Measurements from ENCODE around the gene SHLD1.

The SHLD1 gene

DNA sequence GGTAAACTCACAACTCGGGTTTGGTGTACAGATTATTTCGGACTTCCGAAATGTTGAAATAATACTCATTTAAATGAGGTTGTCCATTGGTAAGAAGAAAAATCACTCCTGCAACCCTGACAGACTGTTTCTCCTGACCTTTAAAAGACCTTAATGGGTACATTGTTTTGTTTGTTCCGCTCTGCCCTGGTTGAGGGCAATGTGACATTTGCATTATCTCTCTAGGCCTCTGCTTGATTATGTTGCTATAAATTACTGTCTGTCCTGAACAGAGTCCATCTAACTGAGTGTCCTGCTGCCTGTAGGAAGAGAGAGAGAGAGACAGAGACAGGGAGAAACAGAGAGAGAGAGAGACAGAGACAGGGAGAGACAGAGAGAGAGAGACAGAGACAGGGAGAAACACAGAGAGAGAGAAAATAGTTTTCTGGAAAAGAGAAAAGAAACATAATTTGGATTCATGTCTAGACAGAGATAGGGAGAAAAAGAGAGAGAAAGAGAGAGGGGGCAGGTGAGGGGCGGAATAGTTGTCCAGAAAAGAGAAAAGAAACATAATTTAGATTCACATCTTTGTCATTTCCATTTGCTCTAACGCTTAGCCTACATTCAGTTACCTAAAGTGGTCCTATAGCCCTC is 83.2 kb downstream of the SHLD1 start:
- Histone ChIP-seq H3K27me3 (ENCODE audit: low read length) (no peaks in the 10 kb centered on the region), H4K20me1 (ENCODE audit: low read depth, low read length) (no peaks in the 10 kb centered on the region), H3K9me3 (ENCODE audit: insufficient read depth, low read length) (no peaks in the 10 kb centered on the region), H3K9me2 (replicated peaks; ENCODE audit: insufficient read depth, low read length) (no peaks in the 10 kb centered on the region), H3K4me2 (ENCODE audit: low read depth, low read length, poor library complexity, severe bottlenecking) (no peak overlapping the region), H3K27ac (ENCODE audit: low read depth, low read length) (no peak overlapping the region), H3K79me2 (ENCODE audit: insufficient read depth, low read length) (no peaks in the 10 kb centered on the region), H2AFZ (ENCODE audit: low read depth, low read length, severe bottlenecking) (no peak overlapping the region), H3K4me3 (ENCODE audit: insufficient read depth, low read length, poor library complexity, severe bottlenecking) (no peak overlapping the region), H3F3A (ENCODE audit: insufficient read depth) (no peaks in the 10 kb centered on the region), H3K9ac (ENCODE audit: low read length) (no peak overlapping the region), H3K36me3 (ENCODE audit: low read length) (no peaks in the 10 kb centered on the region; the same call in 1 of the 2 replicates)
- TF ChIP-seq, protein P1, sequence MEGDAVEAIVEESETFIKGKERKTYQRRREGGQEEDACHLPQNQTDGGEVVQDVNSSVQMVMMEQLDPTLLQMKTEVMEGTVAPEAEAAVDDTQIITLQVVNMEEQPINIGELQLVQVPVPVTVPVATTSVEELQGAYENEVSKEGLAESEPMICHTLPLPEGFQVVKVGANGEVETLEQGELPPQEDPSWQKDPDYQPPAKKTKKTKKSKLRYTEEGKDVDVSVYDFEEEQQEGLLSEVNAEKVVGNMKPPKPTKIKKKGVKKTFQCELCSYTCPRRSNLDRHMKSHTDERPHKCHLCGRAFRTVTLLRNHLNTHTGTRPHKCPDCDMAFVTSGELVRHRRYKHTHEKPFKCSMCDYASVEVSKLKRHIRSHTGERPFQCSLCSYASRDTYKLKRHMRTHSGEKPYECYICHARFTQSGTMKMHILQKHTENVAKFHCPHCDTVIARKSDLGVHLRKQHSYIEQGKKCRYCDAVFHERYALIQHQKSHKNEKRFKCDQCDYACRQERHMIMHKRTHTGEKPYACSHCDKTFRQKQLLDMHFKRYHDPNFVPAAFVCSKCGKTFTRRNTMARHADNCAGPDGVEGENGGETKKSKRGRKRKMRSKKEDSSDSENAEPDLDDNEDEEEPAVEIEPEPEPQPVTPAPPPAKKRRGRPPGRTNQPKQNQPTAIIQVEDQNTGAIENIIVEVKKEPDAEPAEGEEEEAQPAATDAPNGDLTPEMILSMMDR (IDR thresholded peaks at IDR 0.05; ENCODE audit: insufficient read depth, low read length, poor library complexity, severe bottlenecking), result no peak
- no peak for TF ChIP-seq EZH2phosphoT487 (conservative IDR thresholded peaks at IDR 0.05; ENCODE audit: low read length)

GRCh38 chr20:5834436-5835005 is 84.3 kb downstream of the SHLD1 start:
- H3K9me2 ChIP-seq (replicated peaks; ENCODE audit: insufficient read depth, low read length), result no peaks in the 10 kb centered on the region
- H3K4me3 ChIP-seq (ENCODE audit: insufficient read depth, low read length, poor library complexity, severe bottlenecking), result no peak overlapping the region
- H3K27ac ChIP-seq (ENCODE audit: low read depth, low read length), result no peak overlapping the region
- H2AFZ ChIP-seq (ENCODE audit: low read depth, low read length, severe bottlenecking), result no peak overlapping the region
- H3K27me3 ChIP-seq (ENCODE audit: low read length), result no peaks in the 10 kb centered on the region
- H3K79me2 ChIP-seq (ENCODE audit: insufficient read depth, low read length), result no peaks in the 10 kb centered on the region
- no peaks in the 10 kb centered on the region for H4K20me1 ChIP-seq (ENCODE audit: low read depth, low read length)
- H3F3A ChIP-seq (ENCODE audit: insufficient read depth), result no peaks in the 10 kb centered on the region
- H3K9ac ChIP-seq (ENCODE audit: low read length), result no peak overlapping the region
- TF ChIP-seq, protein P1 (IDR thresholded peaks at IDR 0.05; ENCODE audit: insufficient read depth, low read length, poor library complexity, severe bottlenecking), result no peak
- no peaks in the 10 kb centered on the region; the same call in 1 of the 2 replicates for H3K36me3 ChIP-seq (ENCODE audit: low read length)
- no peaks in the 10 kb centered on the region for H3K9me3 ChIP-seq (ENCODE audit: insufficient read depth, low read length)
- H3K4me2 ChIP-seq (ENCODE audit: low read depth, low read length, poor library complexity, severe bottlenecking), result no peak overlapping the region

GRCh38 chr20:5835321-5835821 is 85.2 kb downstream of the SHLD1 start:
- no peak overlapping the region for H2AFZ ChIP-seq (ENCODE audit: low read depth, low read length, severe bottlenecking)
- no peaks in the 10 kb centered on the region for H3F3A ChIP-seq (ENCODE audit: insufficient read depth)
- H3K9me3 ChIP-seq (ENCODE audit: insufficient read depth, low read length), result no peaks in the 10 kb centered on the region
- H3K4me2 ChIP-seq (ENCODE audit: low read depth, low read length, poor library complexity, severe bottlenecking), result no peak overlapping the region
- no peaks in the 10 kb centered on the region for H3K79me2 ChIP-seq (ENCODE audit: insufficient read depth, low read length)
- H3K27me3 ChIP-seq (ENCODE audit: low read length), result no peaks in the 10 kb centered on the region
- H3K27ac ChIP-seq (ENCODE audit: low read depth, low read length), result no peak overlapping the region
- no peaks in the 10 kb centered on the region for H4K20me1 ChIP-seq (ENCODE audit: low read depth, low read length)
- no peak overlapping the region for H3K9ac ChIP-seq (ENCODE audit: low read length)
- TF ChIP-seq, protein P1 (IDR thresholded peaks at IDR 0.05; ENCODE audit: insufficient read depth, low read length, poor library complexity, severe bottlenecking), result no peak
- TF ChIP-seq EZH2phosphoT487 (conservative IDR thresholded peaks at IDR 0.05; ENCODE audit: low read length), result no peak
- no peak overlapping the region for H3K4me3 ChIP-seq (ENCODE audit: insufficient read depth, low read length, poor library complexity, severe bottlenecking)
- H3K9me2 ChIP-seq (replicated peaks; ENCODE audit: insufficient read depth, low read length), result no peaks in the 10 kb centered on the region
- no peaks in the 10 kb centered on the region; the same call in 1 of the 2 replicates for H3K36me3 ChIP-seq (ENCODE audit: low read length)
